ENCODE measurements around the gene RUNX2.

Gene RUNX2

GRCh38 chr6:45616209-45616608 lies 288.1 kb downstream of the RUNX2 start:
- no peak overlapping the region for H3K4me3 ChIP-seq (ENCODE audit: insufficient read depth, low read depth, low read length, poor library complexity, severe bottlenecking)
- H3K4me1 ChIP-seq (ENCODE audit: control insufficient read depth, insufficient read depth, low read length, poor library complexity, severe bottlenecking) = peaks cover 10% of the 10 kb centered on the region
- no peak for DNase-seq
- no peaks in the 10 kb centered on the region for H3K36me3 ChIP-seq (ENCODE audit: control insufficient read depth, insufficient read depth, low read length)
- H3K27me3 ChIP-seq (replicated peaks; ENCODE audit: control insufficient read depth, insufficient read depth, low read length, poor library complexity, severe bottlenecking) = no peaks in the 10 kb centered on the region
- no peaks in the 10 kb centered on the region for H3K9me3 ChIP-seq (ENCODE audit: control insufficient read depth, low read length)
- H3K27ac ChIP-seq (ENCODE audit: insufficient read depth, low read length, poor library complexity, severe bottlenecking) = no peak overlapping the region

- no peaks in the 10 kb centered on the region for H3K36me3 ChIP-seq (ENCODE audit: control insufficient read depth, insufficient read depth, low read length)
- no peak overlapping the region for H3K4me3 ChIP-seq (ENCODE audit: insufficient read depth, low read depth, low read length, poor library complexity, severe bottlenecking)
- no peak for DNase-seq
- H3K4me1 ChIP-seq (ENCODE audit: control insufficient read depth, insufficient read depth, low read length, poor library complexity, severe bottlenecking) = peaks cover 10% of the 10 kb centered on the region
- H3K9me3 ChIP-seq (ENCODE audit: control insufficient read depth, low read length) = no peaks in the 10 kb centered on the region
- no peak overlapping the region for H3K27ac ChIP-seq (ENCODE audit: insufficient read depth, low read length, poor library complexity, severe bottlenecking)
- no peaks in the 10 kb centered on the region for H3K27me3 ChIP-seq (replicated peaks; ENCODE audit: control insufficient read depth, insufficient read depth, low read length, poor library complexity, severe bottlenecking)
These were observed 289.3 kb downstream of the RUNX2 start for GRCh38 chr6:45617441-45617840.

DNA sequence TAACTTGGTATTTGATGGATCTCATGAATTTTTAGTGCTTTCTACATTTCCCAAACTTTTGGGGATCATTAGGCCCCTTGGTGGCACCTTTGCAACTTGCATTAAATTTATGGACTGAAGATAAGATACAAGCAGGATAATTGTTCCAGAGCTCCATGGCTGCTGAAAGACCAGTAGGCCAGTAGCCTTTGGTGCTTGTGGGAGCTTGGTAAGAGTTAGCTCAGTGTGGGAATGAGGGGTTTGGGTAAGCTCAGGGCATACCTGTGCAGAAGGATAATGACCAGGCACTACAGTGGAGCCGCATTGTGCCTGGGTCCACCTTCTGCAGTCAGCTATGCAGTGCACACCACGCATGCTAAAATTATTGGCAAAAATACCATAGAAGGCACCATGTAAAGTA lies 290.1 kb downstream of the RUNX2 start:
- no peaks in the 10 kb centered on the region for H3K27me3 ChIP-seq (replicated peaks; ENCODE audit: control insufficient read depth, insufficient read depth, low read length, poor library complexity, severe bottlenecking)
- H3K4me1 ChIP-seq (ENCODE audit: control insufficient read depth, insufficient read depth, low read length, poor library complexity, severe bottlenecking) = peaks cover 10% of the 10 kb centered on the region
- no peaks in the 10 kb centered on the region for H3K9me3 ChIP-seq (ENCODE audit: control insufficient read depth, low read length)
- no peak overlapping the region for H3K27ac ChIP-seq (ENCODE audit: insufficient read depth, low read length, poor library complexity, severe bottlenecking)
- DNase-seq = no peak
- H3K36me3 ChIP-seq (ENCODE audit: control insufficient read depth, insufficient read depth, low read length) = no peaks in the 10 kb centered on the region
- no peak overlapping the region for H3K4me3 ChIP-seq (ENCODE audit: insufficient read depth, low read depth, low read length, poor library complexity, severe bottlenecking)

GRCh38 chr6:45619211-45619760 lies 291.2 kb downstream of the RUNX2 start:
- no peak for DNase-seq
- no peaks in the 10 kb centered on the region for H3K27me3 ChIP-seq (replicated peaks; ENCODE audit: control insufficient read depth, insufficient read depth, low read length, poor library complexity, severe bottlenecking)

GRCh38 chr6:45619994-45620471 lies 291.9 kb downstream of the RUNX2 start:
- H3K27me3 ChIP-seq (replicated peaks; ENCODE audit: control insufficient read depth, insufficient read depth, low read length, poor library complexity, severe bottlenecking) = no peaks in the 10 kb centered on the region
- peaks cover 10% of the 10 kb centered on the region for H3K4me1 ChIP-seq (ENCODE audit: control insufficient read depth, insufficient read depth, low read length, poor library complexity, severe bottlenecking)
- H3K9me3 ChIP-seq (ENCODE audit: control insufficient read depth, low read length) = no peaks in the 10 kb centered on the region
- no peak for DNase-seq
- no peak overlapping the region for H3K4me3 ChIP-seq (ENCODE audit: insufficient read depth, low read depth, low read length, poor library complexity, severe bottlenecking)
- H3K27ac ChIP-seq (ENCODE audit: insufficient read depth, low read length, poor library complexity, severe bottlenecking) = no peak overlapping the region
- no peaks in the 10 kb centered on the region for H3K36me3 ChIP-seq (ENCODE audit: control insufficient read depth, insufficient read depth, low read length)

More at GRCh38 chr6:45619211-45619760, 291.2 kb downstream of the RUNX2 start:
- Histone ChIP-seq H3K36me3 (ENCODE audit: control insufficient read depth, insufficient read depth, low read length) (no peaks in the 10 kb centered on the region), H3K27ac (ENCODE audit: insufficient read depth, low read length, poor library complexity, severe bottlenecking) (no peak overlapping the region), H3K4me1 (ENCODE audit: control insufficient read depth, insufficient read depth, low read length, poor library complexity, severe bottlenecking) (peaks cover 10% of the 10 kb centered on the region), H3K4me3 (ENCODE audit: insufficient read depth, low read depth, low read length, poor library complexity, severe bottlenecking) (no peak overlapping the region), H3K9me3 (ENCODE audit: control insufficient read depth, low read length) (no peaks in the 10 kb centered on the region)

GRCh38 chr6:45624228-45624627 lies 296.1 kb downstream of the RUNX2 start:
- Histone ChIP-seq H3K4me3 (ENCODE audit: insufficient read depth, low read depth, low read length, poor library complexity, severe bottlenecking) (no peak overlapping the region), H3K9me3 (ENCODE audit: control insufficient read depth, low read length) (no peaks in the 10 kb centered on the region), H3K27me3 (replicated peaks; ENCODE audit: control insufficient read depth, insufficient read depth, low read length, poor library complexity, severe bottlenecking) (no peaks in the 10 kb centered on the region), H3K27ac (ENCODE audit: insufficient read depth, low read length, poor library complexity, severe bottlenecking) (no peak overlapping the region), H3K4me1 (ENCODE audit: control insufficient read depth, insufficient read depth, low read length, poor library complexity, severe bottlenecking) (peaks cover 10% of the 10 kb centered on the region), H3K36me3 (ENCODE audit: control insufficient read depth, insufficient read depth, low read length) (no peaks in the 10 kb centered on the region)
- DNase-seq = no peak

GRCh38 chr6:45625191-45625664 lies 297.1 kb downstream of the RUNX2 start:
- H3K4me1 ChIP-seq (ENCODE audit: control insufficient read depth, insufficient read depth, low read length, poor library complexity, severe bottlenecking) = peaks cover 5% of the 10 kb centered on the region
- no peaks in the 10 kb centered on the region for H3K9me3 ChIP-seq (ENCODE audit: control insufficient read depth, low read length)
- H3K36me3 ChIP-seq (ENCODE audit: control insufficient read depth, insufficient read depth, low read length) = no peaks in the 10 kb centered on the region
- H3K27me3 ChIP-seq (replicated peaks; ENCODE audit: control insufficient read depth, insufficient read depth, low read length, poor library complexity, severe bottlenecking) = no peaks in the 10 kb centered on the region
- no peak for DNase-seq
- H3K4me3 ChIP-seq (ENCODE audit: insufficient read depth, low read depth, low read length, poor library complexity, severe bottlenecking) = no peak overlapping the region
- no peak overlapping the region for H3K27ac ChIP-seq (ENCODE audit: insufficient read depth, low read length, poor library complexity, severe bottlenecking)

DNA sequence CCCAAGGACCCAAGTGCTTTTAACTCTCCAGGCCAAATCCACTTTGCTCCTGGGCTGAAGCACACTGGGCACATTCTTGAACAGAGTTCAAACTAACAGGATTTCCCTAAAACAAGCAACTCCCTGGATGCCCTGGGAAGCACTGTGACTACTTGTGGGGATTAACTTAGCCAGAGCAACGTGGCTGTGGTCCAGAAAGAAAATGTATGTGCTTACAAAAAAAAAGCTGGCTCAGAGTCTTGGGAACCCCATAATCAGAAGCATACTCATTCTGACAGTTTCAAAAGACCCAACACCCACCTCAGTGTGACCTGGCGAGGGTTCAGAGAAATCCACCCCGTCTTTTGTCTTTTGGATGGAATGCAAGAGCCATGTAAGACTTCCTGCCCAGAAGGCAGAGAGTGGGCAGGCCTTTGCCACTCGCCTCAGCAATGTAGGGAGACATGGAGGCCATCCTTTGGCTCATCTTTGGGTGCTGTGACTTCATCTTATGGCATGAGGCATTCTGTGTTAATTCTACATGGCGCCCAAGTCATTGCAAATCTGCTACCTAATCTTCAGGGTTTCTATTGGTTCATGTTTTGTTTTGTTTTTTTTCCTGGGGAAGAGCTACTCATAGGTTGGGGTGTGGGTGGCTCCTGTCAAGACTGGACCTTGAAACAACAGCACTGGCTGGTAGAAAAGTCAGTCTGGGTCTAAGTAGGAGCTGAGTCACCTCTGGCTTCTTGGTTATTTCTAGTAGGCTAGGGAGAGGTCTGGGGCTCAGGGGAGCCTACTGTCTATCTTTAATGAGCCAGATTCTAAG lies 298.2 kb downstream of the RUNX2 start:
- H3K4me3 ChIP-seq (ENCODE audit: insufficient read depth, low read depth, low read length, poor library complexity, severe bottlenecking) = no peak overlapping the region
- no peak for DNase-seq
- no peaks in the 10 kb centered on the region for H3K36me3 ChIP-seq (ENCODE audit: control insufficient read depth, insufficient read depth, low read length)
- H3K27ac ChIP-seq (ENCODE audit: insufficient read depth, low read length, poor library complexity, severe bottlenecking) = no peak overlapping the region
- no peaks in the 10 kb centered on the region for H3K27me3 ChIP-seq (replicated peaks; ENCODE audit: control insufficient read depth, insufficient read depth, low read length, poor library complexity, severe bottlenecking)
- H3K9me3 ChIP-seq (ENCODE audit: control insufficient read depth, low read length) = no peaks in the 10 kb centered on the region
- no peaks in the 10 kb centered on the region for H3K4me1 ChIP-seq (ENCODE audit: control insufficient read depth, insufficient read depth, low read length, poor library complexity, severe bottlenecking)

DNA sequence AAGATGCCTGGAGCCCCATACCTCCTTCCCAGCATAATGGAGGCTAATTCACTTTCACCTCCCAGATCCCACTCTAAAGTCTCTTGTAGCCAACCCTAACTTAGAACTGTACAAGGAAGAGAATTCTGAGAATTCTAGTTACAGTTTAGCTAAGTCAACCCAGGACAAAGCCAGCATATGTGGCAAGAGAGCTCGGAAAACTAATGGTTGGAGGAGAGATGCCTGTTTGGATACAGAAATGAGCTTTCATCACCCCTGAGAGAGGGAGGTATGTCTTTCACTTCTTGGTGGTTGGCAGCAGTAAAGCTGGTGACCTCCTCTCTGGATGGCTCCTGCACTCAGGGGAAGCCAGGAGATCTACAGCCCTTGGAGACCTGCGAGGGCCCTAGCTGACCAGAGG lies 302.2 kb downstream of the RUNX2 start:
- no peak overlapping the region for H3K4me3 ChIP-seq (ENCODE audit: insufficient read depth, low read depth, low read length, poor library complexity, severe bottlenecking)
- H3K9me3 ChIP-seq (ENCODE audit: control insufficient read depth, low read length) = no peaks in the 10 kb centered on the region
- DNase-seq = no peak
- no peak overlapping the region for H3K27ac ChIP-seq (ENCODE audit: insufficient read depth, low read length, poor library complexity, severe bottlenecking)
- no peaks in the 10 kb centered on the region for H3K4me1 ChIP-seq (ENCODE audit: control insufficient read depth, insufficient read depth, low read length, poor library complexity, severe bottlenecking)
- no peaks in the 10 kb centered on the region for H3K27me3 ChIP-seq (replicated peaks; ENCODE audit: control insufficient read depth, insufficient read depth, low read length, poor library complexity, severe bottlenecking)
- no peaks in the 10 kb centered on the region for H3K36me3 ChIP-seq (ENCODE audit: control insufficient read depth, insufficient read depth, low read length)

- DNase-seq = no peak
These were observed 302.7 kb downstream of the RUNX2 start for GRCh38 chr6:45630801-45631200.

More at GRCh38 chr6:45630801-45631200, 302.7 kb downstream of the RUNX2 start:
- Histone ChIP-seq H3K36me3 (ENCODE audit: control insufficient read depth, insufficient read depth, low read length) (no peaks in the 10 kb centered on the region), H3K9me3 (ENCODE audit: control insufficient read depth, low read length) (no peaks in the 10 kb centered on the region), H3K27me3 (replicated peaks; ENCODE audit: control insufficient read depth, insufficient read depth, low read length, poor library complexity, severe bottlenecking) (no peaks in the 10 kb centered on the region), H3K27ac (ENCODE audit: insufficient read depth, low read length, poor library complexity, severe bottlenecking) (no peak overlapping the region), H3K4me1 (ENCODE audit: control insufficient read depth, insufficient read depth, low read length, poor library complexity, severe bottlenecking) (no peaks in the 10 kb centered on the region), H3K4me3 (ENCODE audit: insufficient read depth, low read depth, low read length, poor library complexity, severe bottlenecking) (no peak overlapping the region)
